HG02759 (cell line): ENCODE measurements around the gene NAA25.
"Not testable (repeated sequence)": the region's sequence is repeated elsewhere in the genome, so short reads cannot be mapped to it uniquely, and the experiment has no call there.

Source experiments
- ATAC-seq: cut with Tn5 transposase; IDR thresholded peaks from one replicate; pipeline ENCODE4 v1.9.1; 2021; ENCODE audit warnings: mild to moderate bottlenecking, moderate library complexity; ENCODE audit not compliant: unreplicated experiment

The NAA25 gene

DNA sequence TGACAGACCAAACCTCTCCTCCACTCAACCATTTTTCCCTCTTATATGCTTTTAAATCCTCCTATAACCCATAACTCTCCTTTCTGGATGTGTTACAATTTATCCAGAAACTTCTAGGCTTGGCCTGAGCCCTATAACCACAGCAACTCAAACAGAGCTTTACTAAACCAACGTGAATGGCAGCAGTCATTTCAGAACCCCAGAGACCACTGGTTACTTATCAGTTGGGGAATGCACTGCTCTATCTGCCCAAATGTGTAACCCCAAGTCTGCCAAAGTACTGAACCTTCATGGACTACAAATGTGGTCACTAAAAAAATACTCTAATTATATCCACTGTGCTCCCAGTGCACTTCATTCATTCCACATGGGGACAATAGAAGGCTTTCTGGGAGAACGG is 42.0 kb downstream of the NAA25 start:
- ATAC-seq, result no peak

- no peak for ATAC-seq
Observed at GRCh38 chr12:112063273-112063672, 45.3 kb downstream of the NAA25 start.

- ATAC-seq, result no peak
Observed at GRCh38 chr12:112061137-112061536, 47.4 kb downstream of the NAA25 start.

GRCh38 chr12:112049351-112049750 is 59.2 kb downstream of the NAA25 start:
- ATAC-seq, result no peak

DNA sequence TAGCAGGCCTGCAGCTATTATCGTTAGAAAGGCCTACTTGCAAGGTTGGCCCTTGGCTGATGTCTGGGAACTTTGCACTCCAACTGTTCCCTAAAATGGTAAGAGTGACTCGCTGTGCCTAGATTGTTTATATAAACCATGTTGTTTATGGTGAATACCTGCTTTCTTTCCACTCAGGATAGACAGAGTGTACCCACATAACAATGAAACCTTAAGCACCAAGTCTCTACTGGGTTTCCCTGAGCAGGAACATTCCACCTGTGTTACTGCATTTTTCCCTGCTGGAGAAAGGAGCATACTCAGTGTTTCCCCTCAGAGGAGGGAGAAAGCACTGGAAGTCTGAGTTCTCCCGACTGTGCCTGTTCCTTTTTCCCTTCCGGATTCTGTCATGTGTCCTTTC is 62.6 kb downstream of the NAA25 start:
- ATAC-seq, result no peak

- ATAC-seq, result not testable (repeated sequence)
Observed at GRCh38 chr12:112036614-112037013, 72.0 kb downstream of the NAA25 start.

DNA sequence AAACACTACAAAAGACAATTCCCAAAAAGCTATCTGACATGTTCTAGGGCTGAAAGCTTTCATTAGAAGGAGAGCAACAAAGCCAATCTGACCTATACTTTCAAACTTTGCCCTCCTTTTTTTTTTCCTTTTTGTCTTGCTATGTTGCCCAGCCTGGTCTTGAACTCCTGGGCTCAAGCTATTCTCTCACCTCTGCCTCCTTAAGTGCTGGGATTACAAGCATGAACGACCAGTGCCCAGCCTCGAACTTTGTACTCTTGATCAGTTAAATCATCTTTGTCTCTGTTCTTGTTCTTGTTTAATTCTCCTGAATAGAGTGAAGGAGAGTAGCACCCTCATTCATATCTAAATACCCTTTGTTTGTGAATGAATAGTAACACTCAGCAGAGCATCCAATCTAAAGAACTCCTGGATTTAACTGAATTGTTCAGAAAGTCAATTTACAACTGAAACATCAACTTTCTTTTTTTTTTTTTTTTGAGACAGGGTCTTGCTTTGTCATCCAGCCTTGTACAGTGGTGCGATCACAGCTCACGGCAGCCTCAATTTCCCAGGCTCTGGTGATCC is 73.3 kb downstream of the NAA25 start:
- ATAC-seq, result no peak

DNA sequence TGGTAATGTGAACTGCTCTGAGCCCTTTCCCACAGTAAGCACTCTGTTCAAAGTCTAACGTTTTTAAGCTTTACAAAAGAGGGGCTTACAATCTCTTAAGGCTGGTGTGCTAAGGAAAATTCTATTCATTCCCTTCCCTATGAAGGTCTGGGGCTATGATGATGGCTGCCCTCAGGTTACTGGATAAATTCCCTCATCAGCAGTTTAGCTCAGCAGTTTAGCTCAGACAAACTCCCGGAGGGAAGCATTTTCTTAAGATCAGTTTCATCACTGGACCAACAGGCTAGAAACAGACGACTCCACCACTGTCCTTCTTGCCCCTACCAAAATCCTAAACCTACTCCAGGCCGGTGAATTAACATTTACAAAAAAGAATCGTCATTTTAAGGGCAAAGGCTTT is 76.3 kb downstream of the NAA25 start:
- no peak for ATAC-seq

DNA sequence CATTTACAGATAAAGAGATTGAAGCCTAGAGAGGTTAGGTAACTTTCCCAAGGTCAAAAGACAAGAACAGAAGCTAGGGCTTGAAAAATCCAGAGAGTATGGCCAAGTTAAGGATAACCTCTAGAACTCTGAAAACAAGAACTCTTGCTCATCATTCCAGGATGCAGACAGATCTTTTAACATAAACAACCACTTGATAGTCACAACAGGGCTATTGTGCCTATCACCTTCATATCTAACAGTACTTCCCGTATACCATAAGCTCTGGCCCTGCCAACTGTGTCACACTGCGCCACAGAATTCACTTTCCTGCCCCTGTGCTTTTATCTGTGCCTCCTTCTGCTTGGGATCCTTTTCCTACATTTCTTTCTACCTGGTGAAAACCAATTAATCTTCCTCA is 77.1 kb downstream of the NAA25 start:
- ATAC-seq, result no peak

GRCh38 chr12:112029301-112029700 is 79.3 kb downstream of the NAA25 start:
- no peak for ATAC-seq

DNA sequence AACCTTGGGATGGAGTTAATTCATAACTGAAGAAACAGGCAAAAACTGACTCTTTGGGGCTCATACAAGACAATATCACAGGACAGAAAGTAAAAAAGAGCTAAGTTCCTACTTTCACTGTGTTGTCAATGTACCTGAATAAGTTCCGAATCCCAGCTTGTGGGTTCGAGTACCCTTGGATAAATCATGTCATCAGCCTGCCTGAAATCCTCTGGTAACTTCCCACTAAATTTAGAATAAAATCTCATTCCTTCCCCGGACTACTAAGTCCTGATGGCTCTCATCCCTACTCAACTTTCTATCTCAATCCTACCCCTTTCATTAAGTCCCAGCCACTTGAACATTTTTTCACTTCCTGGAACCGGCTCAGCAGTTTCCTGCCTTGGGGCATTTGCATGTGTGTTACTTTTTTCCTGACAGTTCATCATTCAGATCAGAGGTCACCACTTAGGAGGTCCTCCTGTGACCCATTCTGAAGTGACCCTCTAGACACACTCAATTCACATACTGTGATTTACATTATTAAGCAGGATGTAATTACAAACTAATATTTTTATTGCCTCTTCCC is 82.7 kb downstream of the NAA25 start:
- no peak for ATAC-seq

DNA sequence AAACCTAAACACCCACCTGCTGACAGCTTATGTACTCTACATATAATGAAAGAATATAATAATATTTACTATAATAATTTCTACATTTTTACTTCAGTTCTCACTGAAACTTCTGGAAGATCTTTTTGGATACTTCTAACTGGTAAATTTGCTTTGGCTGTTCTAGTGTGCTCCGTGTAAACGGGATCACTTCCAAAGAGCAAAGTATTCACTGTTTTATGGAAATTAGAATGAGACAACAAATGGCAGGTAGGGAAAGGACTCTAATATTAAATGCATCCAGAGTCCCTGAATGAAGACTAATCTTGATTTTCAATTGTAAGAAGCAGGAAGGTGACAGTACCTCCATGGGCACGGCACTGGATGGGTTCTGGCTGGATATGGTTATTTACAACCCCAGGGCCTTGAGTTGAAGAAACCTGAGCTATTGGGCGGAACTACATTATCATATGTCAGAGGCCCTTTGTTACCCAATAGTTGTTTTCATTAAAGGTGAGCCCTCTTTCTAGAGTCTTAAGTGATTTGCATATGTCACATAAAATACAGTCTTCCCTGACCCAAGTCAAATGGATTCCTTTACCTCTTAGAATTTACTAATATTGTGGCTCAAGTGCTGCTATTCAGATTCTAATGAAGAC is 84.7 kb downstream of the NAA25 start:
- ATAC-seq, result no peak

DNA sequence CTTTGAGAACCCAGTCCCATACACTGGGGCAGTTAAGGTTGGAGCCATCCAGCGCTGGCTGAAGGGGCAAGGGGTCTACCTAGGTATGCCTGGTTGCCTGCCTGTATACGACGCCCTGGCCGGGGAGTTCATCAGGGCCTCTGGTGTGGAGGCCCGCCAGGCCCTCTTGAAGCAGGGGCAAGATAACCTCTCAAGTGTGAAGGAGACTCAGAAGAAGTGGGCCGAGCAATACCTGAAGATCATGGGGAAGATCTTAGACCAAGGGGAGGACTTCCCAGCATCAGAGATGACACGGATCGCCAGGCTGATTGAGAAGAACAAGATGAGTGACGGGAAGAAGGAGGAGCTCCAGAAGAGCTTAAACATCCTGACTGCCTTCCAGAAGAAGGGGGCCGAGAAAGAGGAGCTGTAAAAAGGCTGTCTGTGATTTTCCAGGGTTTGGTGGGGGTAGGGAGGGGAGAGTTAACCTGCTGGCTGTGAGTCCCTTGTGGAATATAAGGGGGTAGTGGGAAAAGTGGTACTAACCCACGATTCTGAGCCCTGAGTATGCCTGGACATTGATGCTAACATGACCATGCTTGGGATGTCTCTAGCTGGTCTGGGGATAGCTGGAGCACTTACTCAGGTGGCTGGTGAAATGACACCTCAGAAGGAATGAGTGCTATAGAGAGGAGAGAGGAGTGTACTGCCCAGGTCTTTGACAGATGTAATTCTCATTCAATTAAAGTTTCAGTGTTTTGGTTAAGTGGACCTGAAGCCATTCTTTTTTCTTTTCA is 86.2 kb downstream of the NAA25 start:
- ATAC-seq, result no peak

GRCh38 chr12:112020947-112021457 is 87.6 kb downstream of the NAA25 start:
- no peak for ATAC-seq

GRCh38 chr12:112018571-112019237 is 89.9 kb downstream of the NAA25 start:
- no peak for ATAC-seq

- no peak for ATAC-seq
Observed at GRCh38 chr12:112017041-112017440, 91.5 kb downstream of the NAA25 start.

- ATAC-seq, result no peak
Observed at GRCh38 chr12:112015938-112016337, 92.6 kb downstream of the NAA25 start.

DNA sequence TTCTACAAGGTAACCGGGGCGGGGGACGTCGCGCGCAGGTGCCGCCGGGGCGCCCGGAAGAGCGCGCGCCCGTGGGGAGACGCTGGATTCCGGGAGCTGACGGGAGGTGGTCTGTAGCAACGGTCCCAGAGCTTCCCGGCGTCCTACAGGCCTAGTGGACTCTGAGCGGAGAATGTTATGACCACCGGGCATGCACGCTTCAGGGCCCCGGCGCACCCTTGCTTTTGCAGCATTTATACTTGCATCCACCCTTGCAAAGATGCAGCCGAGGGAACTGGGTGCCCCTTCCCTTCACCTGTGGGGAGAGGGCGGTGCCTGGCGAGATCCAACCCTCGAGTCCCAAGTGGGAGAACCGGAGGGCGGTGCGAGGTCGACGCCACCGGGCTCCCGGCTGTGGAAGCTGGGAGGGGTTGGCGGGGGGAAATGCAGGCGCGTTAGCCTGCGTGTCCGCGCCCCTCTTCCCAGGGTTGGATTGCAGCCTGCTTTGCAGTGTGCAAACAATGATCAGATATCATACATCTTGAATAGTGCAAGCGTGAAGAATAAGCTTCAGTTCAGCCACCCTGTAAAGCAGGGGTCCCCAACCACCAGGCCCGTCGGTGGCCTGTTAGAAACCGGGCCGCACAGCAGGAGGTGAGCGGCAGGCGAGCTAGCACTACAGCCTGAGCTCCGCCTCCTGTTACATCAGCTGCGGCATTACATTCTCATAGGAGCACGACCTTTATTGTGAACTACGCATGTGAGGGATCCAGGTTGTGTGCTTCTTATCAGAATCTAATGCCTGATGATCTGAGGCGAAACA is 94.8 kb downstream of the NAA25 start:
- peak; percentile 21 for ATAC-seq

DNA sequence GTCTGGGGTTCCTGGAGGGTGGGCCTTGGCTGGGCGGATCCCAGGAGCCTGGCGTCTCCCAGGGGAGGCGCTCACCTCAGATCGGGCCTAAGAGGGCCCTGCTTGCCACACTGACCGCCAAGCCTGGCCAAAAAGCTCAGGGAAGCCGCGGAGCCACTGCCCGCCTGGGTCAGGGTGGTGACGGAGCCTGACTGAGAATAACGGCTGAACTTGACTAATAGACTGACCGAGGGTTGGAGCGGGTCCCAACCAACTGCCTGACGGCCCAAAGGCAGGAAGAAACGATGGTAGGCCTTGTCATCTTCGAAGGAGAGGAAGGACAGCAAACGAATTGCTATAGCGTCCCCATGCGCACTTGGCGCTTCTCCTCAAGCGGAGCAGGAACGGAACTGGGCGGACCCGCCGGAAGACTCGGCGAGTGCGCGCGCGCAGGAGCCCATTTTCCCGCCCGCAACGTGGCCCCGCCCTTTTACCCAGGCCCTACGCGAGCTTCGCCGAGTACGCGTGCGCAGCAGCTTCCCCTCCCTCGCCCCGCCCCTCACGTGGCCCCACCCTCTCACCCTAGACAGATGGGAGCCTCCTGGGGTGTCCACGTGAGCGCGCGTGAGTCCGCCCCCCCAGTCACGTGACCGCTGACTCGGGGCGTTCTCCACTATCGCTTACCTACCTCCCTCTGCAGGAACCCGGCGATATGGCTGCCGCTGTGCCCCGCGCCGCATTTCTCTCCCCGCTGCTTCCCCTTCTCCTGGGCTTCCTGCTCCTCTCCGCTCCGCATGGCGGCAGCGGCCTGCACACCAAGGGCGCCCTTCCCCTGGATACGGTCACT is 95.6 kb downstream of the NAA25 start, which contains the start of the genes ERP29 and TMEM116:
TSS of gene ERP29 (plus strand) at position 652 of the 826 bp plus-strand sequence. CDS start at position 692, 40 bp downstream.
TSS of gene TMEM116 (minus strand) at position 391 of the 826 bp plus-strand sequence. CDS start 7,895 bp downstream, outside the sequence.
- peak; percentile 72 for ATAC-seq
